Activated CD4-positive, alpha-beta T cell treated with anti-CD3 and anti-CD28 coated beads for 48 hours (primary cell): ENCODE data around the gene STYK1.
"Not testable (repeated sequence)": the region's sequence is repeated elsewhere in the genome, so short reads cannot be mapped to it uniquely, and the experiment has no call there.

ENCODE experiments used
- DNase-seq: peaks from one replicate; pipeline ENCODE4 v3.0.0-alpha.2; 2020

The STYK1 gene

DNA sequence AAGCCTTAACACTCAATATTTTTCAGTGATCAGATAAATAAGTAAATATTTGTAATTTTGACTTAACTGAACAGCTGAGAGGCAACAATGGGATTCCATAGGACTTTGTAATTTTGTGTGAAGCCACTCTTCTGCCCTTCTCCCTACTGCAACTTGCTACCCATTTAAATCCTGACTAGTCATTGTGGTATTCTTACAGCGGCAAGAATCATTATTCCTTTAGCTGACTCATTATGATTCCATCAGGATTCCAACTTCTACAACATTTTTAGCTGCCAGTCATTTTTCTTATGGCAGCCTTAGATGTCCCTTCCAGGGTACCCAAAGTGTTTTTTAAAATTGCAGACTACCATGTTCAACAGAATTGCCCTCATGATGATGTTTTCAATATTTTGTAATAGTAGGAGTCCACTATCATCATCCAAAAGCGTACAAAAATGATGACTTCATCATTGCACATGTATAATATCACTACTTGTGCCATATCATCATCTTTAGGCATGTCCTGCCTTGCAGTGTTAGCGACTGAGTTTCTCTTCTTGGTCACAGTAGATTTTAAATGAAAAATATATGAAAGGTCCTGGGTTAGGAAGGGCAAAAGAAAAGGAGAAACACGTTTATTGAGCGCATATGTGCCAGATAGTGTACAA, 55.4 kb downstream of the STYK1 start:
- no peak for DNase-seq

DNA sequence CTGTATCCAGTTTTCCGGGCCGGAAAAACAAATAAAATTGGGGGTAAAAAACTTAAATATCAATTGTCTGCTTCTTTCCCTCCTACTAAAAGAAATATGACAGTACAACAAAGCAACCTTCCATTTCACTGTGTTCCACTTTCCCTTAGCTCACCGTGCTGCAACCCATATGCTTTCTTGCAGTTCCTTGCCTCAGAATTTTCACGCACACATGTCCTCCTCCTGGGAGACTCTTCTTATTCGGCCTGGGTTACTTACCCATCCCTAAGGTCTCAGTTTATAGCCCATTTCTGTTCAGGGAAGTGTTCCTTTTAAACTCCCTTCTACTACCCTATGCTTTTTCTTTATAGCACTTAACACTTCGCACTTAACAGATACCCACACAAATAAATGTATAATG, 56.0 kb downstream of the STYK1 start:
- DNase-seq = no peak

DNA sequence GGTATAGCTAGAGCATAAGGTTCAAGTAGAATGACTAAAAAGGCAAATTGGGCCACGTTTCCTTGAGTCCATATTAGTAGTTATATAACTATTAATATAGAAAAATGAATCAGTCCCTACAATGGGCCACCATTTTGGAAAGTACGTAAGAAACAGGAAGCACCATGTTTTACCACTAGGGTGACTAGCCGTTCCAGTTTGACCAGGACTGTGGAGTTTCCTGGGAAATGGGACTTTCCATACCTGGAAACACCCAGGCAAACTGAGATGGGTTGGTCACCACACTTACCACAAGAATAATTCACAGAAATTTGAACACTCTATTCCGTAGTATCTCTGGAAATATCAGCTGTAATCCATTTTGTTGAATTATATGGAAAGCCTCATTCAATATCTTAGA, 58.3 kb downstream of the STYK1 start:
- no peak for DNase-seq

DNA sequence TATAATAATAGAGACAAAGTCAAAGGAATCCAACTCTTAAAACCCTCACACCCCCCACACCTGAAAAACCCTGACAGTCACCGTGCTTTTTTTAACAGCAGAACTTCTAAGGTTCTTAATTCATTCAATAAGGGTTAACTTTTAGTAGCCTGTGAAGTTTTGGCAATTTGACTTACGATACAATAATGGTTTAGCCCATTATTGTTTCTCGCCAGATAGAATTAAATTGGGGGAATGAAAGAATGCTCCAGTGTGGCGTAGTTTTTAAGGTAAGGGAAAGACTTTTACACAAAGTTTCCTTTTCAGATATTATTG, 59.8 kb downstream of the STYK1 start:
- no peak for DNase-seq

DNA sequence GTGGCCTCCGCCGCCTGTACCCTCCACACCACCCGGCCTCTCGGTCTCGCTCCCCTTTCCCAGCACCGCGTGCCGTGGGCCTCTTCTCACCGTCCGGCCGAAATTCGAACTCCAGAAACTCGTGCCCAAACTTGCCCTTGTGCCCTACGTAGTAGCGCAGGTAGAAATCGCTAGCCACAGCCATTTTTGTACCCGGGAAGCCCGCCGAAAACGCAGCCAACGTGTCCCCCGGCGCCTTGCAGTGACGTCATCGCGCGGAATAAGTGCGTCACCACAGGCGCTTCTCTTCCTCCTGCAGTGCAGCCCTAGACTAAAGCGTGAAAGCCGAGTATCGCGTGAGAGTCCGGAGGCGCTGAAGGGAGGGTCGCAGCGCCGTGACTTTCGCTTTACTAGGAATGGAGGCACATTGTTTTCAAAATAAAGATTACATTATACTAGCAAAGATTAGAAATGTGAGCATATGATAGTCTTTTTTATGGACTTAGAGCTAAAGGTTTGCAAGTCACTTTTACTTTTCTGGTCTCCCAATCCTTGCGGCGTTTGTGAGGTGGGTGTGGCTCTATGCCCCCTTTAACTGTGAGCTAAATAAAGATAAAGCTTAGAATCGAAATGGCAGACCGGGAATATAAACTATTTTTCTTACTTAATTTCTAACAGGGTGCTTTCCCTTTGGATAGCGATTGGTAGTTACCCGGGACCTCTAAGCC, 60.4 kb downstream of the STYK1 start, which contains the start of gene MAGOHB:
TSS of gene MAGOHB (minus strand) at position 261 of the 707 bp plus-strand sequence. CDS start at position 184, 77 bp downstream.
- peak; percentile 99 for DNase-seq

DNA sequence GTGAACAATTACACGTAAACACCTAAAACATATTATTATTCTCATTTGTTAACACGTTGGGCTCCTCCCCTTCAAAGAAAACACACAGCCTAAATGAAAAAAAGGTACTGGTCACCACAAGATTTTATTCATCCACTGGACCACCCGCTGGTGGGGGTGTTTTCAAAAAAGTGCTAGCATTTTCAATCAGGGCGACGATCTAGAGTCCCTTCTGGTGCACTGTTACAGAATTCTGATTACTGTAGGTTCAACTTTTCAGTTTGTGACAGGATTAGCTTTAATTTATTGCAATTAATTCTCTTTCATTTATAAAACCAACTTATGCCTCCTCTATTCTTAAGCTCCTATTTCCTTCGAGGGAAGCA, 60.9 kb downstream of the STYK1 start:
- DNase-seq = no peak

DNA sequence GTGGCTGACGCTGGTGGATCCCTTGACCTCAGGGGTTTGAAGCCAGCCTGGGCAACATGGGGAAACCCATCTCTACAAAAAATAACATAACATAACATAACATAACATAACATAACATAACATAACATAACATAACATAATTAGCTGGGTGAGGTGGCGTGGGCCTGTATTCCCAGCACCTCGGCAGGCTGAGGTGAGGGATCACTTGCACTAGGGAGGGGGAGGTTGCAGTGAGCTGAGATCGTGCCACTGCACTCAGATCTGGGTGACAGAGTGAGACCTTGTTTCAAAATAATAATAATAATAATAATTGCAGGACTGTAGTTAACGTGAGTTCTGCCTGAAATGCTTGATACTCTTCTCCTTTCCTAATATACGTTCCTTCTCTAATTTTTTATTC, 61.7 kb downstream of the STYK1 start:
- no peak for DNase-seq

DNA sequence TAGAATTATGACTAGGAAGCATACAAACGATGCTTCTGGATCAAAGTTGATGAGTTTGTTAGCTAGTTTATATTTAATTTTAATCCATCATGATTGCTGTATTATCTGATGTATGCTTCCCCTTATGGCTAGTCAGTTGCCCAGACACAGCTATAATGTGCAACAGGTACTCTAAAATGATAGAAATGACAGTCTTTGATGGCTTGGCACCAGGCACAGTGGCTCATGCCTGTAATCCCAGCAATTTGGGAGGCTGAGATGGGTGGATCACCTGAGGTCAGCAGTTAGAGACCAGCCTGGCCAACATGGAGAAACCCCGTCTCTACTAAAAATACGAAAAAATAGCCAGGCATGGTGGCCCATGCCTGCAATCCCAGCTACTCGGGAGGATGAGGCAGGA, 62.6 kb downstream of the STYK1 start:
- DNase-seq = not testable (repeated sequence)

DNA sequence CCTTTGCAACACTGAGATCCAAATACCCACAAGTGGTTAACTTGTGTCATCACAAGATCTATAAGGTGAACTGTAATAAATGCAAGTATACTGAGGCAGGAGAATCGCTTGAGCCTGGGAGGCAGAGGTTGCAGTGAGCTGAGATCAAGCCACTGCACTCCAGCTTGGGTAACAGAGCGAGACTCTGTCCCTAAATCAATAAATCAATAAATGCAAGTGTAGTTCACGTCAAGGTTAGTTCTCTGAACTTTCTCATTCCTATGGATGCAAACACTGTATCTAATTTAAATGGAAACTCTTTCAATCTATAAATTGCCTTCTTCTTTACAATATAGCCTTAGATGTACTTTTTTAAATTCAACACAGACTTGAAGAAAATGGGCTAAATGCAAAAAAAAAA, 63.7 kb downstream of the STYK1 start:
- DNase-seq = no peak

DNA sequence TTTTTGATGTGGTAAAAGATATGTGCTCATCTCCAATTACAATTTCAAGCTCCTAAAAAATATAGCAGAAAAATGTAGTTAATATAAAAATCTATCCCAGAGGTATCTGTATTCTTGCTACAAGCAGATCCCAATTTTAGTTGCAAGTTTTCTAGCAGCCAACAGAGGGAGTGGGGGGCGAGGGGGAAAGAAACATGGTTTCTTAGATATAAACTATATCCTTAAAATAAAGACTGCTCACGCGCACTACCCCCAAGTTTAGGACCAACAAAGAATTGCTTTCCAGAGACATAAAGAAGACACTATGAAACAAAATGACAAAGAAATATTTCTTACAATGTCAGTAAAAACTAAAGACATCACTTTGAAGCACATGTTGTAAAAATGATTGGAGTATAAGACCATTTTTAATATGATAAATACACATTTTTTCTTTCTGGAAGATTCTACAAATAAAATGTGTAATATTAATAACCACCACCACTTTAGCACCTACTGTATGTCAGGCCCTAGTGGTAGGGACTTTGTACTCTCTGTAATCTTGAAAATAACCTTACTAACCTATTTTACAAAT, 65.9 kb downstream of the STYK1 start:
- DNase-seq = peak; percentile 10

DNA sequence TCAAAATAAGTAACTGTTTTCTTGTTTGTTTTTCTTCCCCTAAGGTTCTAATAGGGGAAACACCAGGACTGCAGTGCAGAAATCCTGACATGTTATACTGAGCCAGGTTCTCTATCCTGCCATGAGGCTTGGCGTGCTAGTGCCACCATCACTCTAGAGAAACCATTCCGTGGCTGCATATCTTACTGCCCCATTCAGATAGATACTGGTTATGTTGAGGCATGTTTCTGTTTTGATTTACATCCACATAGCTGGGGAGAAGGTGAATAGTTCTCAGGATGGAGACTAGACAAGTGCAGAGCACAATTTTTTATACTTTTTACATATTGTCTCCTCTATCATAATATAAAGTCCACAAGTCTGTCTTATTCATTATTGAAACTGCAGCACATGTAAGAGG, 72.0 kb downstream of the STYK1 start:
- no peak for DNase-seq

DNA sequence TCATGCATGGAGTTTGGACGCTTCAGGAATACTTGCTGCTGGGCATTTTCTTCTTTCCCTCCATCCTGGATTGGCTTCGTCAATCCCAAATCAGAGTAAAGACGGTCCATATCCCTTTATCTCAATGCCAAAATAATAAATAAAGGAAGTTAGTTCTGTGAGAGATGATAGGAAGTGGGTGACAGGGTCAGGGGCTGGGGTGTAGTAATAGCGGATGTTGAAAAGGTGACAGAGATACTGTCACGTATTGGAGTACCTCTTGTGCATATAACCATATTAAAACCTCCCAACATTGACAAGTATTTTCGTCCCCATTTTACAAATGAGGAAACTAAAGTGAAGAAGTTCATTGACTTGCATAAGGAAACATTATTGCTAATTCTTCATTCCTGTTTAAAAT, 72.9 kb downstream of the STYK1 start:
- no peak for DNase-seq

DNA sequence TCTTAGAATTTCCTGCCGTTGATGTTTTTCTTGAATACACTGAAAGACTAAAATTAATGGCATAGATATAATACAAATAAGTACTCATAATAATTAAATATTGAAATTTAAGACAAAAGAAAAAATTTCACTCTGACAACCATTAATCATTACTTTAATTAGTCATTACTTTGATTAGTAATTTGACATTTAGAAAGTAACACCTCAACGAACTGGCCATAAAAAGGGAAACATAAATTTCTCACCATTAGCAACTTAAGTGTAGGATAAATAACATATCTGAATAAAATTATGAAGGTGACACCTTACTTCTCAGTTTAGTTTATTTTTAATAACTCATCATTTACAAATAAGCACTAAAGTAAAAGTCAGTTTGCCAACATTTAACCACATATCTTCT, 78.0 kb downstream of the STYK1 start:
- DNase-seq = no peak

DNA sequence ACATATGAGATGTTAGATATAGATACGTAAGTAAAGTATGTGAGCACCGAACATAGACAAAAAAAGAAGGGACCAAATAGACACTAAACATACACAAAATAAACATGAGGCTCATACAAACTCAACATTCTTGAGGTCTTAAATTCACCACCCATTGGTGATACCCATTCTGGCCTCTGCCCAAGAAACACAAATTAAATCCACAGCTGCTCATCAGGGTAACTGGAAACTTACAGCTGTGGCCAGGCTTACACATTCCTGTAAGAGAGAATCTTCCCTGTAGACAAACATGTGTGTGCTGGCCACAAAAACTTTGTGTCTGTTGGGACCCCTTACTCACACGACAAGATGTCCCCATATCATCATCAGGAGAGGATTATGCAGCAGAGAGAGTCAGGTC, 82.9 kb downstream of the STYK1 start:
- no peak for DNase-seq

DNA sequence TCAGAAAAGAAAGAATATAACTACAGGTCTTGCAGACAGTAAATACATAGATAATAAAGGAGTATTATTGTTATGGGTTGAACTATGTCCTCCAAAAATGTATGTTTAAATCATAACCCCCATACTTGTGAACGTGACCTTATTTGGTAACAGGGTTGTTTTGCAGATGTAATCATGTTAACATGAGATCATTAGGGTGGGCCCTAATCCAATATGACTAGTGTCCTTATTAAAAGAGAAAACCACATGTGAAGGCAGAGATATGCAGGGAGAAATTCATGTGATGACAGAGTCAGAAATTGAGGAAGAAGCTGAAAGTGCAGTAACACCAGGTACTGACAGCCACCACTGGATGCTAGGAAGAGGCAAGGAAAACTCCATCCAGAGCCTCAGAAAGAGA, 89.4 kb downstream of the STYK1 start:
- DNase-seq = no peak

DNA sequence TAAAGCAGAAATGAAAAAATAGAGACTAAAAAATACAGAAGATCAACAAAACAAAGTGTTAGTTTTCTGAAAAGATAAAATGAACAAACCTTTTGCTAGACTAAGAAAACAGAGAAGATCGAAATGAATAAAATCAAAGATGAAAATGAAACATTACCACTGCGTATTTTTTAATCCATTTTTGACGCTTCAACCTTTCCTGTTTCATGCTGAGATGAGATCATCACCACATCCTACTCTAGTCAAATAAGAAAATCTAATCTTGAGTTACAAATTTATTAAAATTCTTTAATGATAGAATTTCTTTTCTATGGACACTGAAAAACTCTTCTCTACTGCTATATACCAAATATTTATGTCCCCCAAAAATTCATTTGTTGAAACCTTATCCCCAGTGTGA, 91.1 kb downstream of the STYK1 start:
- no peak for DNase-seq

DNA sequence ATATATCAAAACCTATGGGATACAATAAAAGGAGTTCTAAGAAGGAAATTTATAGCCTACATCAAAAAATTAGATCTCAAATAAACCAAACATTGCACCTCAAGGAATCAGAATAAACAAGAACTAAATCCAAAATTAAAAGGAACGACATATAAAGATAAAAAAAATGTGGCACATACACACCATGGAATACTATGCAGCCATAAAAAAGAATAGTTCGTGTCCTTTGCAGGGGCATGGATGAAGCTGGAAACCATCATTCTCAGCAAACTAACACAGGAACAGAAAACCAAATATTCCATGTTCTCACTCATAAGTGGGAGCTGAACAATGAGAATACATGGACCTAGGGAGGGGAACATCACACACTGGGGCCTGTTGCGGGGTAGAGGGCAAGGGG, 91.7 kb downstream of the STYK1 start:
- DNase-seq = not testable (repeated sequence)

DNA sequence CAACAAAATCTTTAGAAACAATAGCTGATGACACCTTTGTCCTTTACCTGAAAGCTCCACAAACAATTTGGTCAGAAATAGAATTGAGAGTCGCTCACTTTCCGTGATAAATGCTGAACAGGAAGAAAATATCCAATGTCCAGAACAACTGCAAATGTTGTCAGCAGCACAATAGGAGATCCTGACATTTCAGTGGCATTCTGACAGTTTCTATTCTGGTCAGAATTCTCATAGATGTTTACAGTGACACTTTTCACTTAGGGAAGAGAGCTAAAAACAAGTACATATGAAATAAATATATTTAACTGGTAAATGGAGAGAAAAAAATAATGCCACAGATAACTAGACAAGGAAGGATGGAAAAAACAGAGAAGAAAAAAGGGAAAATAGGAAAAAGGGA, 99.5 kb downstream of the STYK1 start:
- no peak for DNase-seq

DNA sequence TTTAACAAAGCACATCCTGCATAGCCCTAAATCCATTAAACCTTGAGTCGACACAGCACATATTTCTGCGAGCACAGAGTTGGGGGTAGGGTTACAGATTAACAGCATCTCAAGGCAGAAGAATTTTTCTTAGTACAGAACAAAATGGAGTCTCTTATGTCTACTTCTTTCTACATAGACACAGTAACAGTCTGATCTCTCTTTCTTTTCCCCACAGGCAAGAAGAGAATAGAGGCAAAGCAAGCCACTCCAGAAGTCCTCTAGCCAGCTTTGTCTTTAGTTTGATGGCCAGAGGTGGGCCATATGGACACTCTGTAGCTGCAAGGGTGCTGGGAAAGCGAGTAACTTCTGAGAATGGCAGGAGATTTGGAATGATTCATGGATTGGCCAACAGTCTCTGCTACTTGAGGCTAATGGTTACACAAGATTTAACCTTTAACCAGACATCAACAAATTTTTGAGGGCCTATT, 101.8 kb downstream of the STYK1 start:
- not testable (repeated sequence) for DNase-seq

DNA sequence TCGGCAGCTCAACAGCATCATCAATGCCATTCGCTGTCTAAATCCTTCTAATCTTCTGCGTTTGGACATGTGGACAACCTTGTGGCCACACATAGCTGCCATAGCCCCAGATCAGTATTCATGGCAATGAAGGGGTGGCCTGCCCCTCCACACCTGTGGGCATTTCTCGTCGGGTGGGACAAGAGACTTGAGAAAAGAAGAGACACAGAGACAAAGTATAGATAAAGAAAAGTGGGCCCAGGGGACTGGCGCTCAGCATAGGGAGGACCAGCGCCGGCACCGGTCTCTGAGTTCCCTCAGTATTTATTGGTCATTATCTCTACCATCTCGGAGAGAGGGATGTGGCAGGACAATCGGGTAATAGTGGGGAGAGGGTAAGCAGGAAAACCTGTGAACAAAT, 102.7 kb downstream of the STYK1 start:
- DNase-seq = no peak
